Colon (tissue), 2 donors: Measurements from ENCODE around the gene IL22.

Source experiments
- FAIRE-seq: peaks from 2 replicates; lab custom pipeline; 2012; peaks lifted over from hg19 to GRCh38; lab: Jason Lieb, UNC
- donor health status: control.
- donor health status: control.

The IL22 gene

GRCh38 chr12:68253504-68253903 lies at the start of gene IL22:
IL22 (minus strand) TSS chr12:68253604; CDS start chr12:68253448, 156 bp downstream.
- FAIRE-seq: no peak

DNA sequence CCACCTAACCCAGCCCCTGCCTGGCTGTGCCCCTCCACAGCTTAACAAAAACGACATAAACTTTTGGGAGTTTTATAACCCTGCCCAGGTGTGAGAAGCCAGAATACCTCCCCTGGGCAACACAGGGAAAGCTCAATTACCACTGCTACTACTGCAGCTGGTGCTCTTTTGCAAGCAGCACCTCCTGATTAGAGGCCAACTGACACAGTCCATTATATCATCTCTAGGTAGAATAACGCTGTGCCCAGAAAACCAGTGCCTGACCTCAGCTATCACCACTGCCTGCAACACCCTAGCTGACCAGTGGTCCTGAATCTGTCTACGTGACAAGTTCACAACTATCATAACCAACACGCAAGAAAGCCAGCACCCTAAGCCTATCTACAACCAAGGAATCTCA lies 44.5 kb upstream of the IL22 start:
- FAIRE-seq: no peak

DNA sequence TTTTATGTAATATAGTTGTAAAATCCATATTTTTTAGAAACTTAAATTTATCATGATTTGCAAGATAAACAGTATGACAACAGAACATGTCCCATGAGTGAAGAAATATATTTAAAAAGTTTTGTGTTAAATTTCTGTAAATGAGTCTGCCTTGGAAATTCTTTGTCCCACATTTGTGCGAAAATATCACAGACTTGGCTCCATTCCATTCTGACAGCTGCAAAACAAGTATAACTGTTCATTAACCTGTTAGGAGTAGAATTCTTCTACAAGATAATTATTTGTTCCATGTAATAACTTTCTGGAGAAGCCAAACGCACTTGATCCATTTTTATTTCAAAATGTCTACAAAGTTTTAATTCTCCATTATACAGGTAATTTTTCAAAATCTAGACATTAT lies 40.8 kb upstream of the IL22 start:
- no peak for FAIRE-seq

GRCh38 chr12:68293347-68293746 lies 39.9 kb upstream of the IL22 start:
- no peak for FAIRE-seq

GRCh38 chr12:68292151-68292943 lies 38.9 kb upstream of the IL22 start:
- no peak for FAIRE-seq

DNA sequence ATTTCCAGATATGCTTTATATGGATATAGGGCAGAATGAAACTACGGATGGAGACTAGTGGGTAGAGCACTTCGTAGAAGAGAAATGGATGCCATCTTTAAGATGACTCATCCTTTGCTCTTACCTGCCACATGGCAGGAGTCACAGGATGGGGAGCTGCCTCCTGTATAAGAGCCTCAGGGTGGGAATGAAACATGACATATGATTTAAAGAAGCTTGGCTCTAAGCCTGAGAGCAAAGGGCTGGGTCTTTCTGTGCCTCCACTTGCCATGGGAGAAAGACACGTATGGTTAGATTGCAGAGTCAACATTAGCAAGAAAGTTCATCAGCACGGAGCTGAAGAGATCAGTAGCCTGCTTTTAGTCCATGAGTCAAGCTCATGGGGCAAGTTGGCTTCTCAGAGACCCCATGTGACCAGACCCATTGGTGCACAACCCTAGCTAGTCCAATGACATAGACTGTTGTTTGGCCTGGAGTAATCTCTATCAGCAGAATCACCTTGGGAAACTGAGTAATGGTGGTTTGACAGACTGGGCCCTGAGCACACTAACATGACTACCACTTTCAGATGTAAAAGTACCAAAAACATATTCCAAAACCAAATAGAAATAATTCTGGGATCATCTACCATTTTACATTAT lies 38.1 kb upstream of the IL22 start:
- no peak for FAIRE-seq

- FAIRE-seq: no peak
These were observed 36.7 kb upstream of the IL22 start for GRCh38 chr12:68290126-68290525.

DNA sequence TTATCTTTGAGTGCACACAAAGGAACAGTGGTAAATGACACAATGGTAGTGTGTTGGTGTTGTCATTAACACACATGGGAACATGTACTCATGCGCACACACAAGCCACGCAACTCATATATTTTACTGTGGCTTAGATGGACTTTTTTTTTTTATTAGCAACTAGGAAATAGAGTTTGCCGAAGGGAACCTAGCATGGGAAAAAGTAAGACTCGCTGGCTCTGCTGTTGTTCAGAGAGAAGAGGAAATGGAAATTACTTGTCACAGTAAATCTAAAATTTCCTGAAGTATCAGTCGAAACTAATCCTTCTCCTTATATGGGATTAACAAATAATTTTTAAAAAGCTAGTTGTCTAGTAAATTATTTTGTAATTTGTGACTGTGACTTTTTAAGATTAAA lies 33.7 kb upstream of the IL22 start:
- no peak for FAIRE-seq

DNA sequence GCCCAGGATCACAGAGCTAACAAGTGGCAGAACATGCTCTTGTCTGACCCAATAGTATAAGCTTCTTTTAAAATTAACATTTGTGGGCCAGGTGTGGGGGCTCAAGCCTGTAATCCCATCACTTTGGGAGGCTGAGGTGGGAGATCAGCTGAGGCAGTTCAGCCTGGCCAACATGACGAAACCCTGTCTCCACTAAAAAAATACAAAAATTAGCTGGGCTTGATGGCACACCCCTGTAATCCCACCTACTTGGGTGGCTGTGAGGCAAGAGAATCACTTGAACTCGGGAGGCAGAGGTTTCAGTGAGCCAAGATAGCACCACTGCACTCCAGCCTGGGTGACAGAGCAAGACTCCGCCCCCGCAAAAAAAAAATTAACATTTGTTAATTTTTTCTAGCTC lies 33.0 kb upstream of the IL22 start:
- no peak for FAIRE-seq

- no peak for FAIRE-seq
These were observed 32.1 kb upstream of the IL22 start for GRCh38 chr12:68285541-68285940.

DNA sequence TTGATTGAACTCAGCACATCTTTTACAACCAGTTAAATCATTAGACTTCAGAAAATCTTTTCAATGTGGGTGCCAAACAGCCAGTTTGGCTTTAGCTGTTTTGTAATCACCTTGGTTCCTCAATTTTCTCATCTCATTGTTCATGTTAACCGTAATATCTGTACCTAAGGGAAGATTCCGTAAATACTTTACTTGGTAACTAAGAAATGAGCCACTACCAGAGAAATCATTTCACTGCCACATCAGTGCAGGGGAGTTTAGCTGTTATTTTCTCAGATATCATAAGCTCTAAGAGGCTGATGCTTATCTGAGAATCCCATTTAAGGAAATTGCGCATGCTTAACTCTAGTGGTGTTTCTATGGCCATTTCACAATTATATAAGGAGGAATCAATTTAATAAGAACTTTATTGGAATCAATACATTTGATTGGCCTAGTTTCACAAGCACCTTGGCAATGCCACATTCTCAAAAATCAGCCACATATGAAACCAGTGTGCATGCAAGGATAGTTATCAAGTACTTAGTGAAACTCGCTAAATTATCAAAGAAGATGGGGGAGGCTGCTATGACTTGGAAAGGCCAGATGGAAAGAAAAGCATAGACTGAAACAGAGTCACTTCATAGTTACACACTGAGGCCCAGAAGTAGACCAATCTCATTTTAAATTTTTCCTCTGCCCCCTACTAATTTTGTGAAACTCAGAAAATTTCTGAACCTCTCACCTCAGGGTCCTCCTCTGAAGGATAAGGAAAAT lies 28.1 kb upstream of the IL22 start:
- FAIRE-seq: no peak

GRCh38 chr12:68280240-68280639 lies 26.8 kb upstream of the IL22 start:
- FAIRE-seq: no peak

DNA sequence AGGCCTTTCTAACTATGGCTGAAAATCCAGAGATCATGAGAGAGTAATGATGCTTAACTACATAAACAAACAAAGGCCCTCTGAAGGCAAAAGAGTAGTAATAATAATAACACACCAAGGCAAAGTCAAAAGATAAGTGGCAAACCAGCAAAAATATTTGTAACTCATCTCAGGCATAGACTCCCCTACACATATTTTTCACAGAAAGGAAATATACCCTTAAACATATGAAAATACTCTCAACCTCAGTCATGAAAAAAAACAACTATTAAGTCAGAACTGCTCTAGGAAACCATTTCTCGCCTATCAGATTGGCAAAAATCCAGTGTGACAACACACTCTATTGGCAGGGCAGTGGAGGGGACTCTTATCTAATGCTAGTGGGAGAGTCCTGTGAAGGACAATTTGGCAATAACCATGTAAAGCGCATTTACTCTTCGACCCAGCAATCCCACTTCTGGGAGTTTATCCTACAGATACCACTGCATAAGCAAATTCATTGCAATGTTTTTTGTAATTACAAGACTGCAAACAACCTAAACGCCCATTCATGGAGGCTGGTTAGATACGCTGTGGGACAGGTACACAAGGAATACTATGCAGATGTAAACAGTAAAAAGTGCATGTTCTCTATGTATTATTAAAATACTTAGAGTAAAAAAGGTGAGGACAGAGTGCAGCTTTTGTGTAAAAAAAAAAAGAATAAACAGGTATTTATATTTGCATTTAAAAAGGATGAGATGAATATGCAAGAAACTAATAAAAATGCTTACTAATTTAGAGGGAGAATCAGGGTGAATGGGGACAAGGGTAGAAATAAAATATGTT lies 26.0 kb upstream of the IL22 start:
- no peak for FAIRE-seq

DNA sequence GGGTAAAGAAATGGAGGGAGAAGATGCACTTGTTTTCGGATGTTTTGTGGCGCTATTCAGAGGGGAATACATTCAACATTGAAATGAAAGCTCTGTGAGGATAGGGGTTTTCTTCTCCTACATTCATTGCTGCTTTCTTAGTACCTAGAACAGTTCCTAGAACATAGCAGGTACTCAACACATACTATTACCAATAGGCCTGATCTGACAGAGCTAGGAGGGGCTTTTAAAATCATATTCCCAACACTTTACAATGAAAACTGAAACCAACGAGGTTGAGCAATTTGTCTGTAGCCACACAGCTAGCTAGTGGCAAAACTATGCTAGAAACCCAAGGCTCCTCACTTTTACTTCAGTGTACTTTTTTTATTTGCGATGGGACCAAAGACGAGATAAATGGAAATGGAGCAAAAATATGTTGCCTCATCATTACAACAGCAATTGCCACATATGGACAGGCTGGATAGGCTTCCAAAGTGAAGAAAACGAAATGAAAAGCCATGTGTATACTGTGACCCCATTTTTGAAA lies 23.1 kb upstream of the IL22 start:
- no peak for FAIRE-seq

DNA sequence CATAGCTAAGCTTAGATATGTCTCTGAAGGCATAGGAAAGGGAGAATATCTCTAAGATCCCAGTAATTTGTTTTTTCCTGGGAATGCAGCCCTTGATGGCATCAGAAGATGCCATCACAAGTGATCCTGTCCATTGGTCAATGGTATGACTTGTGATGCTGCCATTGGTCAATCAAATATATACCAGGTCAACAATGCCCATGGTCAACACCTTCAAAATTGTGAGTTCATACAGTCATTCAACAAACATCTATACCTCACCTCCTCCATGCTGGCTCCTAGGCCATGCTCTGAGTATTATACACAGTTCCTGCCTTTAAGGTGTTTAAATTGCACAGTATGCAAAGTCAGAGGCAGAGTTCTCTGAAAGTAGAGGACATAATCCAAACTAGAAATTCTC lies 19.3 kb upstream of the IL22 start:
- FAIRE-seq: no peak

DNA sequence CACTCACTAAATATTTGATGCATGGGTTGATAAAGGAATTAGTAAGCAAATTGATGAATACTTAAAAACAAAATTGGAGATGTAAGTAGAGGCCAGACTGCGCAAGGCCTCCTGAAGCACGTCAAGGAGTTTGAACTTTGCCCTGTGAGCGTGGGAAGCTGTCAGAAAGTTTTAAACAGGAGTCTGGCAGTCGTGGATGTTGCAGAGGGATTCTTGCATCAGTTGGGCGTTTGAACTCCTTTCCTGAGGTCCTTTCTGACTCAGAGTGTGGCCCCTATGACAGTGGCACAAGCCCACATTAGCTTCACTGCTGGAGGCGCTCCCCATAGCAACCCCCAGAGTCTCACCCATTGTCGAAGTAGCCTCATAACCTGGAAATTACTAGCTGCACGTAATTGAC lies 17.9 kb upstream of the IL22 start:
- FAIRE-seq: no peak

- no peak for FAIRE-seq
These were observed 17.0 kb upstream of the IL22 start for GRCh38 chr12:68270358-68270757.

- FAIRE-seq: no peak
These were observed 16.4 kb upstream of the IL22 start for GRCh38 chr12:68269779-68270178.

- FAIRE-seq: no peak
These were observed 15.6 kb upstream of the IL22 start for GRCh38 chr12:68268967-68269366.

GRCh38 chr12:68267892-68268396 lies 14.5 kb upstream of the IL22 start:
- no peak for FAIRE-seq

DNA sequence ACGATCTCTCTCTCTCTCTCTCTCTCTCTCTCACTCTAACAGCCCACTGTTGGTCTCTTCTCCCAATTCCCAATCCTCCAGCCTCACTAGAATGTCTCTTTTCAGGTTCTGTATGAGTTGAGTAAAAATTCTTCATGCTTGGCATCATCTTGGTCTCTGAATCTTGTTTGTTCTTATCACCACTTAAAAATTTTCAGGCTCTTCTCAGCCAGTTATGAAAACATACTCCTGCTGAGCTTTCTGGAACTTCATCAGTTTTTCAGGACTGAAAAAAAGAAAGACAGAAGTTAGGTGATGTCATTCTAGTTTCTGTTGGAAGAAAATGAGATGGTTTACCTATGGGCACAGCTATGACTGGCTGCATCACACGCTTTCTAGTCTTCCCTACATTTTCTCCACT lies 11.5 kb upstream of the IL22 start:
- no peak for FAIRE-seq
